ENCODE data around the gene PLEKHG3. TPM values are rescaled to one million over a fixed set of nuclear protein-coding genes. Genes with fewer than 3 reads are reported as not detected.

PLEKHG3 gene
- total and polyA plus RNA-seq, 3 donors from 2014 or later = 20.1 to 21.6 (median 20.6) TPM

GRCh38 chr14:64721391-64721791 is 17.2 kb downstream of the PLEKHG3 start:
- Histone ChIP-seq H3K36me3 (ENCODE audit: low read depth, missing control alignments) (no peaks in the 10 kb centered on the region), H3K9me3 (no peaks in the 10 kb centered on the region), H3K27ac (peak overlapping the region; percentile 47 to 85), H3K27me3 (no peaks in the 10 kb centered on the region), H3K4me3 (no peak overlapping the region), H3K4me1 (peaks cover 78% of the 10 kb centered on the region)
- peak; percentile 78 for DNase-seq
- intact Hi-C loops (cut with DNase I; ENCODE audit: low total_unique reads) = no loop called here
- 44 to 48% methylated on average over 5 of the region's 5 CpGs for WGBS, 2 donors
- TF ChIP-seq POLR2A (IDR thresholded peaks at IDR 0.05) (no peak), CTCF (IDR thresholded peaks at IDR 0.05) (no peak)

GRCh38 chr14:64721899-64722298 is 17.7 kb downstream of the PLEKHG3 start:
- no peak for DNase-seq
- TF ChIP-seq CTCF (IDR thresholded peaks at IDR 0.05) (no peak), POLR2A (IDR thresholded peaks at IDR 0.05) (no peak)
- Histone ChIP-seq H3K27me3 (no peaks in the 10 kb centered on the region), H3K4me3 (no peak overlapping the region), H3K36me3 (ENCODE audit: low read depth, missing control alignments) (no peaks in the 10 kb centered on the region), H3K9me3 (no peaks in the 10 kb centered on the region), H3K4me1 (peaks cover 74% of the 10 kb centered on the region), H3K27ac (peak overlapping the region; percentile 47 to 85)
- 63 to 65% methylated on average over 9 of the region's 9 CpGs for whole genome bisulfite sequencing, 2 donors
- intact Hi-C loops (cut with DNase I; ENCODE audit: low total_unique reads) = no loop called here

- H3K27ac ChIP-seq = peak overlapping the region; percentile 38 to 47
- intact Hi-C loops (cut with DNase I; ENCODE audit: low total_unique reads) = no loop called here
- TF ChIP-seq CTCF (IDR thresholded peaks at IDR 0.05) (no peak), POLR2A (IDR thresholded peaks at IDR 0.05) (no peak)
- no peaks in the 10 kb centered on the region for H3K36me3 ChIP-seq (ENCODE audit: low read depth, missing control alignments)
- WGBS, 2 donors = 87 to 88% methylated on average over 5 of the region's 5 CpGs
- H3K4me3 ChIP-seq = no peak overlapping the region
- no peaks in the 10 kb centered on the region for H3K9me3 ChIP-seq
- H3K4me1 ChIP-seq = peaks cover 63% of the 10 kb centered on the region
- no peak for DNase-seq
- H3K27me3 ChIP-seq = no peaks in the 10 kb centered on the region
Measured at GRCh38 chr14:64722842-64723447, 18.7 kb downstream of the PLEKHG3 start.

GRCh38 chr14:64723691-64724577 is 19.7 kb downstream of the PLEKHG3 start:
- TF ChIP-seq POLR2A (IDR thresholded peaks at IDR 0.05) (no peak), CTCF (IDR thresholded peaks at IDR 0.05) (no peak)
- intact Hi-C loops (cut with DNase I; ENCODE audit: low total_unique reads) = no loop called here
- 69 to 72% methylated on average over 12 to 15 of the region's 15 CpGs for WGBS, 2 donors
- Histone ChIP-seq H3K27ac (peak overlapping the region in 1 of 2 donors; percentile 38), H3K27me3 (no peaks in the 10 kb centered on the region), H3K9me3 (no peaks in the 10 kb centered on the region), H3K4me3 (no peak overlapping the region), H3K36me3 (ENCODE audit: low read depth, missing control alignments) (no peaks in the 10 kb centered on the region), H3K4me1 (peaks cover 54% of the 10 kb centered on the region)
- no peak for DNase-seq
